Measurements from ENCODE around the gene IGBP1.
"Not testable (repeated sequence)": the region's sequence is repeated elsewhere in the genome, so short reads cannot be mapped to it uniquely, and the experiment has no call there.

Gene IGBP1

GRCh38 chrX:70168238-70169188 is 35.3 kb downstream of the IGBP1 start:
- DNase-seq, result no peak

DNA sequence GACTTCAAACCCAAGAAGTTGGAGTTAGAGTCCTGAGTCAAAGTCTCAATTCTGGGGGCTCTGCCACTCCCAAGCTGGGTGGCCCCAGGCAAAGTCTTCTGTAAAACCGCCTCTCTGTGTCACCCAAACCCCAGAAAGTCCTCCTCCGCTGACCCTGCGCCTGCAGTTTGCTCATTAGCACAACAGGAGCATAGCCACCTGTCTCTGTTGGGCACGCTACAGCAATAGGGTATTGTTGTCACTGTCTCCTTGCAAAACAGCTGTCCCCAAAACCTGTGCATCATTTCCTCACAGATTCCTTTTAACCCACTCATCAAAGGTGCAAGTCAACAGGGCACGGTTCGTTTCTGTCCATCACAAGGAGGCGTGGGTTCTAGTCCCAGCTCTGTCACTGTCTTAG is 36.0 kb downstream of the IGBP1 start:
- DNase-seq, result no peak

GRCh38 chrX:70171624-70172023 is 38.4 kb downstream of the IGBP1 start:
- DNase-seq, result no peak

GRCh38 chrX:70172221-70172620 is 39.0 kb downstream of the IGBP1 start:
- no peak for DNase-seq

GRCh38 chrX:70172964-70173363 is 39.7 kb downstream of the IGBP1 start:
- DNase-seq, result no peak

DNA sequence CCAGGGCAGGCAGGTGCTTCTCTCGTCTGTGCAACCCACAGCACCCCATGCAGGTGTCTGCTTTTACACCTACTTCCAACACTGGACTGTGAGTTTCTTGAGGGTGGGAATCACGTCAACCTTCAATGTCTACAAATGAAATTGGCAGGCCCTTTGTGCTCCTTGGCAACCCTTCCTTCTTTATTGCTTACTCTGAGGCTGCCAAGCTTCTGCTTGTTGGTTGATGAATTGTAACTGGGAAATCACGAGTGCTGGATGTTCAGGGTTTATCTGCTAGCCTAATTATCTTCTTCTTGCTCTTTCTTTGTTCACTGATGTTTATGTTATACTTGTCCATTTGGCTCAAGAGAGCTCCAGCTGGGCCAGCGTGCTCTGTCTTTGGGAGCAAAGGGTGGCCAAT is 41.5 kb downstream of the IGBP1 start:
- DNase-seq, result no peak

DNA sequence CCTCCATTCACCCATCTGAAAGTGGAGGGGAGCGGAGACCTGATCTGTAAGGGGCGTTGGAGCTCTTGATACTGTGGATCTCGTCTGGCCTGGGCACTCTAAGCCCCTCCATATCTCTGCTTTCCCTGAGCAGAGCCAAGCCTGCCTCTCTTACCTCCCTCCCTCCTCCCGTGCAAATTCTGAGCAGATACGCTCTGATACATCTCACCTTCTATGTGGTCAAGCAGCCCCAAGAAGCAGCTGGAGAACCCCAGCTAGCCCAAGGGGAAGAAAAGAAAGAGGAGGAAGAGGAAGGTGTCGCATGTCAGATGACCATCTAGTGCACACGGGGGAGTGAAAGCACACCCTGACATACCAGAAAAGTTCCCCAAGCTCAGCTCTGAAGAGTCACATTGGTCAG is 42.1 kb downstream of the IGBP1 start:
- no peak for DNase-seq

GRCh38 chrX:70176938-70177533 is 43.8 kb downstream of the IGBP1 start, which contains the start of gene DGAT2L6:
Gene DGAT2L6, plus strand, starts transcription at chrX:70177483. Its CDS starts 100 bp downstream, at chrX:70177583.
- DNase-seq, result no peak

DNA sequence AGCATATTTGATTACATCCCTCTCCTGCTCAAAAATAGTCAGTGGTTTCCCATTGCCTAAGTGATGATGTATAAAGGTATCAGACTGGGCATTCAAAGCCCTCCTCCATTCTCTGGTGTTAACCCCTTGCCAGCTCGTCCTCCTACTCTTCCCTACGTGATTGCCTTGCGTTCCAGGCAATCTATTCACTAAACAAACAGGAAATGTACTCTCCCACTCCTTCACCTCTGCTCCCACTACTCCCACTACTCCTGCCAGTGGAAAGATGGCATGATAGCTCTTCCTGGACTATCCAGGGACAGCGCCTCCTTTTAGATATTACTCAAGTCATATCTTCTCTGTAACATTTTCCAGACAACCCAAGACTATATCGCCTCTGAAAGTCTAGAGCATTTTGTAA is 49.8 kb downstream of the IGBP1 start:
- DNase-seq, result no peak

- DNase-seq, result no peak
Measured at GRCh38 chrX:70190225-70190624, 57.0 kb downstream of the IGBP1 start.

GRCh38 chrX:70196961-70197720 is 63.9 kb downstream of the IGBP1 start:
- DNase-seq, result peak; percentile 14

DNA sequence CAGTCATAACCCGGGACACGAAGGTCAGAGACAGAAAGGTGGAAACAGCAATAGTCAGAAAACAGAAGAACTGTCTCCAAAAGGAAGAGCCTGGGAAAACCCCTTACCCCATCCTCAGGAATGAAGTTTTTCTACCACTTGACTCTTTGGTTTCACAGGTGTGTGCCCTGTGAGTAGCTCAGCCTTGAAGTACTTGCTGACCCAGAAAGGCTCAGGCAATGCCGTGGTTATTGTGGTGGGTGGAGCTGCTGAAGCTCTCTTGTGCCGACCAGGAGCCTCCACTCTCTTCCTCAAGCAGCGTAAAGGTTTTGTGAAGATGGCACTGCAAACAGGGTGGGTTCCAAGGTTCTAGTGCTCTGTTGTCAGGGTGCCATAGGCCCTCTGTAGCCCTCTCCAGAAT is 68.5 kb downstream of the IGBP1 start:
- DNase-seq, result no peak

DNA sequence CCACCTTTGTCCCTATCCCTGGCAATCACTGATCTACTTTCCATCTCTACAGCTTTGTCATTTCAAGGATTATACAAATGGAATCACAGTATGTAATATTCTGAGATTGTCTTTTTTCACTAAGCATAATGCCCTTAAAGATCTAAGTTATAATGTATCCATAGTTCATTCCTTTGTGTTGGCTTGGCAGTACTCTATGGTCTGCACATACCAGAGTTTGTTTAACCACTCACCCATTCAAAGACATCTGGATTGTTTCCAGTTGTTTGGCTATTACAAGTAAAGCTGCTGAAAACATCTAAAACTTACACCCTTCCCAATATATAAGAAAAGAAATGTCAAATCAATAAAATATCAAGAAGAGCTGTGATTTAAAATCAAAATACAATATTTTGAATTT is 75.2 kb downstream of the IGBP1 start:
- DNase-seq, result no peak

GRCh38 chrX:70209570-70209969 is 76.3 kb downstream of the IGBP1 start:
- DNase-seq, result not testable (repeated sequence)
